PC-3 (cell line): ENCODE data around the gene TMPRSS3.

Experiments
- EZH2 ChIP-seq: fragments of 300-600 bp; sonication (generic); IDR thresholded peaks from one replicate; pipeline ENCODE4 v1.6.1; 2017; ENCODE audit warnings: antibody characterized with exemption, mild to moderate bottlenecking, low read length; ENCODE audit not compliant: unreplicated experiment
- EZH2phosphoT487 ChIP-seq: fragments of 300-600 bp; sonication (generic); IDR thresholded peaks from 2 replicates; pipeline ENCODE4 v1.6.1; 2018; ENCODE audit warnings: mild to moderate bottlenecking, antibody characterized with exemption, low read length, borderline replicate concordance
- TF ChIP-seq, protein P1 (sequence below): fragments of 300-600 bp; sonication (generic); conservative IDR thresholded peaks from 2 replicates; pipeline ENCODE4 v1.5.1; 2017; ENCODE audit warnings: antibody characterized with exemption, low read depth, mild to moderate bottlenecking, low read length

DNA sequence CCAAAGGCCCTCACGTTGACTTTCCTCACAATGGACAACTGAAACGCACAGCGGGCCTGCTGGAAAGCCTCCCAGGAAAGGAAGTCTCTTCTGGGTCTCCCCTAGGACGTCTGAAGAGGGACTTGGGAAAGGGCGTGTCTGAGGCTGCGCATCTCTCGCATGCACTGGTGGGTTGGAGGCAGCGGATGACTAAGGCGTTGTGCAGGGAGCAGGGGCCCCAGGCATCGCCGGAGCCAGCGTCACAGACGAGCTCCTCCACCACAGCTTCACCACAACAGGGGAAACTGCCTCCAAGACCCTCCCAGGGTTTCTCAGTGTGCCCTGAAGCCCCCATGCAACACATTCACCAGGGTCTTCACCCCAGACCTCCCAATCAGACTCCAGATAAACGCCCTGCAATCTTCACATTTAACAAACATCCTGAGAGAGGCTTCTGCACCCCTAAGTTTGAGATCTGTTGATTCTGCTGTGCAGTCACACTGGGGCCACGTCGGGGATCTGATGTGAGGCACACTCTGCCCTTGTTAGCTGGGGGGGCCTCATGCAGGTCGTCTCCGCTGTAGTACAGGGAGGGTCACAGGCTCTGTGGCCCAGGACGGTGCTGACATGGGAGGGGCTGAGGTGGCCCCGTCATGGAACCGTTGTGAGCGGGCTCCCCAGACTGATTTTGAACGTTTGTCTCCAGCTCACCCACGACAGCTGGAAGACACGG lies 22.5 kb downstream of the TMPRSS3 start:
- TF ChIP-seq, protein P1, sequence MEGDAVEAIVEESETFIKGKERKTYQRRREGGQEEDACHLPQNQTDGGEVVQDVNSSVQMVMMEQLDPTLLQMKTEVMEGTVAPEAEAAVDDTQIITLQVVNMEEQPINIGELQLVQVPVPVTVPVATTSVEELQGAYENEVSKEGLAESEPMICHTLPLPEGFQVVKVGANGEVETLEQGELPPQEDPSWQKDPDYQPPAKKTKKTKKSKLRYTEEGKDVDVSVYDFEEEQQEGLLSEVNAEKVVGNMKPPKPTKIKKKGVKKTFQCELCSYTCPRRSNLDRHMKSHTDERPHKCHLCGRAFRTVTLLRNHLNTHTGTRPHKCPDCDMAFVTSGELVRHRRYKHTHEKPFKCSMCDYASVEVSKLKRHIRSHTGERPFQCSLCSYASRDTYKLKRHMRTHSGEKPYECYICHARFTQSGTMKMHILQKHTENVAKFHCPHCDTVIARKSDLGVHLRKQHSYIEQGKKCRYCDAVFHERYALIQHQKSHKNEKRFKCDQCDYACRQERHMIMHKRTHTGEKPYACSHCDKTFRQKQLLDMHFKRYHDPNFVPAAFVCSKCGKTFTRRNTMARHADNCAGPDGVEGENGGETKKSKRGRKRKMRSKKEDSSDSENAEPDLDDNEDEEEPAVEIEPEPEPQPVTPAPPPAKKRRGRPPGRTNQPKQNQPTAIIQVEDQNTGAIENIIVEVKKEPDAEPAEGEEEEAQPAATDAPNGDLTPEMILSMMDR: no peak
- TF ChIP-seq EZH2: no peak
- TF ChIP-seq EZH2phosphoT487: no peak
